Astrocyte of the cerebellum (primary cell): Measurements from ENCODE around the gene PEX5L.

Experiments
- DNase-seq: peaks from one replicate; pipeline ENCODE4 v3.0.0-alpha.2; 2011; ENCODE audit warnings: low read depth
- H3K4me3 ChIP-seq: 2 replicates; pipeline ENCODE4 v1.5.1; 2011; ENCODE audit warnings: mild to moderate bottlenecking, low read depth, low read length, moderate library complexity
- CTCF ChIP-seq: IDR thresholded peaks from 2 replicates; pipeline ENCODE4 v1.5.1; 2012; ENCODE audit warnings: low read length, low read depth, moderate library complexity, mild to moderate bottlenecking; ENCODE audit errors: missing control alignments
- in situ Hi-C: cut with HindIII; loops from 2 replicates; pipeline ENCODE4 v1.10.0; 2017; ENCODE audit warnings: low sequenced_read_pairs

Gene PEX5L

GRCh38 chr3:179971280-179971679, 65.5 kb downstream of the PEX5L start:
- DNase-seq: no peak
- in situ Hi-C loops: no loop called here
- no peak overlapping the region for H3K4me3 ChIP-seq
- TF ChIP-seq CTCF: no peak

- DNase-seq: no peak
- no peak overlapping the region for H3K4me3 ChIP-seq
- in situ Hi-C loops: no loop called here
- no peak for TF ChIP-seq CTCF
These were observed 66.0 kb downstream of the PEX5L start for GRCh38 chr3:179970746-179971145.

GRCh38 chr3:179969525-179969924, 67.2 kb downstream of the PEX5L start:
- no peak for TF ChIP-seq CTCF
- H3K4me3 ChIP-seq: no peak overlapping the region
- no peak for DNase-seq
- in situ Hi-C loops: no loop called here

- TF ChIP-seq CTCF: no peak
- in situ Hi-C loops: no loop called here
- no peak overlapping the region for H3K4me3 ChIP-seq
- peak; percentile 76 for DNase-seq
These were observed 69.1 kb downstream of the PEX5L start for GRCh38 chr3:179967622-179968021.

- in situ Hi-C loops: no loop called here
- TF ChIP-seq CTCF: no peak
- no peak for DNase-seq
- H3K4me3 ChIP-seq: no peak overlapping the region
These were observed 71.8 kb downstream of the PEX5L start for GRCh38 chr3:179964890-179965289.

GRCh38 chr3:179962629-179963387, 73.9 kb downstream of the PEX5L start:
- H3K4me3 ChIP-seq: no peak overlapping the region
- no peak for DNase-seq
- TF ChIP-seq CTCF: no peak
- in situ Hi-C loops: no loop called here
